Measurements from ENCODE around the gene PCSK2.

The PCSK2 gene

GRCh38 chr20:17236766-17237165 lies 9.9 kb downstream of the PCSK2 start:
- no peak for DNase-seq (ENCODE audit: low read depth)
- no peak overlapping the region for H3K4me3 ChIP-seq (ENCODE audit: low read length)
- no peak for TF ChIP-seq CTCF (IDR thresholded peaks at IDR 0.05; ENCODE audit: insufficient read depth, low read depth, low read length, missing control alignments)

- no peak for TF ChIP-seq CTCF (IDR thresholded peaks at IDR 0.05; ENCODE audit: insufficient read depth, low read depth, low read length, missing control alignments)
- no peak overlapping the region for H3K4me3 ChIP-seq (ENCODE audit: low read length)
- DNase-seq (ENCODE audit: low read depth) = no peak
Measured at GRCh38 chr20:17248224-17248623, 21.4 kb downstream of the PCSK2 start.

GRCh38 chr20:17262786-17263185 lies 35.9 kb downstream of the PCSK2 start:
- DNase-seq (ENCODE audit: low read depth) = no peak
- no peak overlapping the region for H3K4me3 ChIP-seq (ENCODE audit: low read length)
- no peak for TF ChIP-seq CTCF (IDR thresholded peaks at IDR 0.05; ENCODE audit: insufficient read depth, low read depth, low read length, missing control alignments)

- TF ChIP-seq CTCF (IDR thresholded peaks at IDR 0.05; ENCODE audit: insufficient read depth, low read depth, low read length, missing control alignments) = no peak
- no peak for DNase-seq (ENCODE audit: low read depth)
- no peak overlapping the region for H3K4me3 ChIP-seq (ENCODE audit: low read length)
Measured at GRCh38 chr20:17273717-17274116, 46.9 kb downstream of the PCSK2 start.

- TF ChIP-seq CTCF (IDR thresholded peaks at IDR 0.05; ENCODE audit: insufficient read depth, low read depth, low read length, missing control alignments) = no peak
- H3K4me3 ChIP-seq (ENCODE audit: low read length) = no peak overlapping the region
- no peak for DNase-seq (ENCODE audit: low read depth)
Measured at GRCh38 chr20:17276101-17276500, 49.3 kb downstream of the PCSK2 start.

- H3K4me3 ChIP-seq (ENCODE audit: low read length) = no peak overlapping the region
- TF ChIP-seq CTCF (IDR thresholded peaks at IDR 0.05; ENCODE audit: insufficient read depth, low read depth, low read length, missing control alignments) = no peak
- peak; percentile 13 for DNase-seq (ENCODE audit: low read depth)
Measured at GRCh38 chr20:17281478-17281877, 54.6 kb downstream of the PCSK2 start.

GRCh38 chr20:17282501-17282900 lies 55.7 kb downstream of the PCSK2 start:
- DNase-seq (ENCODE audit: low read depth) = no peak
- H3K4me3 ChIP-seq (ENCODE audit: low read length) = no peak overlapping the region
- no peak for TF ChIP-seq CTCF (IDR thresholded peaks at IDR 0.05; ENCODE audit: insufficient read depth, low read depth, low read length, missing control alignments)
